GM23338 (cell line): ENCODE results near the gene WDR53.

Experiments used
- EZH2 ChIP-seq: fragments of 200-600 bp; sonication (generic); IDR thresholded peaks from one replicate; pipeline ENCODE4 v1.8.0; 2017; ENCODE audit warnings: antibody characterized with exemption, mild to moderate bottlenecking, low read depth; ENCODE audit not compliant: unreplicated experiment
- NANOG ChIP-seq: IDR thresholded peaks from 2 replicates; pipeline ENCODE4 v1.6.1; 2016; ENCODE audit warnings: antibody characterized with exemption, borderline replicate concordance
- TF ChIP-seq, protein P1 (sequence below), 2 experiments: fragments of 200-600 bp in 1 of 2; sonication (generic) in 1 of 2; conservative IDR thresholded peaks; 2 replicates each; pipeline versions ENCODE4 v1.5.1 to v1.6.1; 2016 to 2017; ENCODE audit warnings: antibody characterized with exemption in 2 of 2, low read depth in 2 of 2, mild to moderate bottlenecking in 2 of 2, moderate library complexity in 1 of 2

DNA sequence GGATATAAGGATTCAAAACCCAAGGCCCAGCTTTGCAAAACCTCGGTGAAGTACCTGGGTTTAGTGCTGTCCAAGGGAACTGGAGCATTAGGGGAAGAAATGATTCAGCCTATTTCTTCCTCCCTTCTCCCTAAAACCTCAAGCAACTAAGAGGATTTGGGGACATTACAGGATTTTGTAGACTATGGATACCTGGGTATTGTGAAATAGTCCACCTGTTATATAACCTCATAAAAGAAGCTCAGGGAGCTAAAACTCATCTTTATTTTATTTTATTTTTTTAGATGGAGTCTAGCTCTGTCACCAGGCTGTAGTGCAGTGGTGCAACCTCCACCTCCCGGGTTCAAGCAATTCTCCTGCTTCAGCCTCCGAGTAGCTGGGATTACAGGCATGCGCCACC is 44.5 kb downstream of the WDR53 start:
- TF ChIP-seq, protein P1, sequence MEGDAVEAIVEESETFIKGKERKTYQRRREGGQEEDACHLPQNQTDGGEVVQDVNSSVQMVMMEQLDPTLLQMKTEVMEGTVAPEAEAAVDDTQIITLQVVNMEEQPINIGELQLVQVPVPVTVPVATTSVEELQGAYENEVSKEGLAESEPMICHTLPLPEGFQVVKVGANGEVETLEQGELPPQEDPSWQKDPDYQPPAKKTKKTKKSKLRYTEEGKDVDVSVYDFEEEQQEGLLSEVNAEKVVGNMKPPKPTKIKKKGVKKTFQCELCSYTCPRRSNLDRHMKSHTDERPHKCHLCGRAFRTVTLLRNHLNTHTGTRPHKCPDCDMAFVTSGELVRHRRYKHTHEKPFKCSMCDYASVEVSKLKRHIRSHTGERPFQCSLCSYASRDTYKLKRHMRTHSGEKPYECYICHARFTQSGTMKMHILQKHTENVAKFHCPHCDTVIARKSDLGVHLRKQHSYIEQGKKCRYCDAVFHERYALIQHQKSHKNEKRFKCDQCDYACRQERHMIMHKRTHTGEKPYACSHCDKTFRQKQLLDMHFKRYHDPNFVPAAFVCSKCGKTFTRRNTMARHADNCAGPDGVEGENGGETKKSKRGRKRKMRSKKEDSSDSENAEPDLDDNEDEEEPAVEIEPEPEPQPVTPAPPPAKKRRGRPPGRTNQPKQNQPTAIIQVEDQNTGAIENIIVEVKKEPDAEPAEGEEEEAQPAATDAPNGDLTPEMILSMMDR (conservative IDR thresholded peaks at IDR 0.05; ENCODE audit: low read depth in 2 of 2), result no peak
- TF ChIP-seq NANOG (no peak), EZH2 (no peak)
